CD14-positive monocyte (primary cell): ENCODE results near the gene SNX21. TPM values are rescaled to one million over a fixed set of nuclear protein-coding genes. Genes with fewer than 3 reads are reported as not detected.
A peak's percentile ranks its signal among the peaks of the same experiment; 100 is the strongest.

ENCODE experiments used
- DNase-seq, 3 donors: peaks; one replicate each; pipeline ENCODE4 v3.0.0-alpha.2; 2011 to 2022
- H2AFZ ChIP-seq: 2 replicates; pipeline ENCODE4 v1.6.0; 2012; ENCODE audit warnings: mild to moderate bottlenecking, low read depth, low read length, inconsistent platforms; ENCODE audit not compliant: insufficient read depth, poor library complexity, severe bottlenecking
- H3K27ac ChIP-seq, 2 donors: 1 replicate in 1 of 2; 2 replicates in 1 of 2; pipeline ENCODE4 v1.5.1; 2012 to 2013; ENCODE audit warnings: low read length in 2 of 2, control low read depth in 1 of 2, inconsistent platforms in 1 of 2, low read depth in 1 of 2, mild to moderate bottlenecking in 1 of 2
- H3K27me3 ChIP-seq, 2 donors: one replicate each; pipeline versions ENCODE4 v1.6.0 to v1.6.1; 2011 to 2013; ENCODE audit warnings: low read length in 2 of 2; ENCODE audit not compliant: control insufficient read depth in 2 of 2, insufficient read depth in 2 of 2
- H3K36me3 ChIP-seq, 2 donors: replicated peaks in 1 of 2; 1 replicate in 1 of 2; 2 replicates in 1 of 2; pipeline versions ENCODE4 v1.5.1 to v1.6.1; 2012 to 2013; ENCODE audit warnings: low read length in 2 of 2, control low read depth in 1 of 2, inconsistent platforms in 1 of 2, mild to moderate bottlenecking in 1 of 2; ENCODE audit not compliant: insufficient read depth in 2 of 2, control insufficient read depth in 1 of 2
- H3K4me1 ChIP-seq, 2 donors: 1 replicate in 1 of 2; 2 replicates in 1 of 2; pipeline versions ENCODE4 v1.5.1 to v1.6.1; 2012 to 2013; ENCODE audit warnings: low read length in 2 of 2, control low read depth in 1 of 2, inconsistent platforms in 1 of 2, mild to moderate bottlenecking in 1 of 2, moderate library complexity in 1 of 2; ENCODE audit not compliant: insufficient read depth in 2 of 2, control insufficient read depth in 1 of 2
- H3K4me2 ChIP-seq: replicated peaks from 2 replicates; pipeline ENCODE3; 2012; ENCODE audit warnings: low read length, moderate library complexity, mild to moderate bottlenecking; ENCODE audit not compliant: poor library complexity, severe bottlenecking; ENCODE audit errors: extremely low read depth
- H3K4me3 ChIP-seq, 3 experiments: fragments of 200-600 bp in 1 of 3; sonication (generic) in 1 of 3; replicated peaks in 1 of 3; 1 replicate in 2 of 3; 2 replicates in 1 of 3; pipeline ENCODE4 v1.5.1; 2011 to 2013; ENCODE audit warnings: low read length in 3 of 3, mild to moderate bottlenecking in 3 of 3, control low read depth in 2 of 3, low read depth in 2 of 3, inconsistent platforms in 1 of 3, moderate library complexity in 1 of 3
- H3K79me2 ChIP-seq: 2 replicates; pipeline ENCODE4 v1.6.0; 2012; ENCODE audit warnings: mild to moderate bottlenecking, control low read depth, inconsistent platforms, low read length, moderate library complexity; ENCODE audit not compliant: insufficient read depth
- H3K9ac ChIP-seq: 2 replicates; pipeline ENCODE4 v1.6.0; 2017; ENCODE audit warnings: low read length, mild to moderate bottlenecking; ENCODE audit not compliant: insufficient read depth, poor library complexity, severe bottlenecking
- H3K9me3 ChIP-seq, 2 donors: replicated peaks in 1 of 2; 1 replicate in 1 of 2; 2 replicates in 1 of 2; pipeline versions ENCODE4 v1.5.1 to v1.6.1; 2012 to 2013; ENCODE audit warnings: low read length in 2 of 2, control low read depth in 1 of 2; ENCODE audit not compliant: control insufficient read depth in 1 of 2, insufficient read depth in 1 of 2
- H4K20me1 ChIP-seq: 2 replicates; pipeline ENCODE4 v1.6.0; 2012; ENCODE audit warnings: mild to moderate bottlenecking, low read length, control low read depth, moderate library complexity; ENCODE audit not compliant: insufficient read depth
- H3K27ac Mint-ChIP-seq, 7 donors: one replicate each; pipeline ENCODE4 v1.8.0; 2020; ENCODE audit warnings: mild to moderate bottlenecking in 7 of 7, mixed read lengths in 7 of 7, moderate library complexity in 6 of 7, inconsistent platforms in 2 of 7
- H3K27me3 Mint-ChIP-seq, 3 donors: one replicate each; pipeline ENCODE4 v1.8.0; 2021 to 2022; ENCODE audit warnings: low read depth in 3 of 3, mild to moderate bottlenecking in 3 of 3, mixed read lengths in 3 of 3, moderate library complexity in 3 of 3, inconsistent platforms in 1 of 3
- H3K36me3 Mint-ChIP-seq, 2 donors: one replicate each; pipeline ENCODE4 v1.8.0; 2020; ENCODE audit warnings: mixed read lengths in 2 of 2, inconsistent platforms in 1 of 2, mild to moderate bottlenecking in 1 of 2
- H3K4me1 Mint-ChIP-seq: one replicate; pipeline ENCODE4 v1.8.0; 2020; ENCODE audit warnings: mild to moderate bottlenecking, mixed read lengths
- H3K4me3 Mint-ChIP-seq, 2 donors: one replicate each; pipeline ENCODE4 v1.8.0; 2020; ENCODE audit warnings: mild to moderate bottlenecking in 2 of 2, mixed read lengths in 2 of 2, moderate library complexity in 1 of 2
- H3K9me3 Mint-ChIP-seq, 7 donors: one replicate each; pipeline ENCODE4 v1.8.0; 2020 to 2022; ENCODE audit warnings: mixed read lengths in 7 of 7, mild to moderate bottlenecking in 6 of 7, moderate library complexity in 6 of 7, inconsistent platforms in 2 of 7
- WGBS: methylation state at CpG from one replicate; pipeline ENCODE4 v1.1.5; 2013; ENCODE audit warnings: missing lambda C conversion rate; ENCODE audit not compliant: insufficient coverage; 5-methylcytosine and 5-hydroxymethylcytosine counted together
- intact Hi-C, 2 donors: fragments of 100-400 bp; cut with micrococcal nuclease; formaldehyde crosslinking; loops; one replicate each; pipeline versions ENCODE4 v1.15.0 to v1.15.1; 2023
- polyA plus RNA-seq, 3 donors: library from polyadenylated mRNA; depleted of rRNA in 1 of 3; unstranded in 2 of 3; stranded (reverse) in 1 of 3; fragments of 300-500 nt in 2 of 3; fragments of >200 nt in 1 of 3; fragmentation: Illumina TruSeq in 2 of 3; gene quantifications; 1 replicate in 2 of 3; 2 replicates in 1 of 3; pipeline ENCODE4 v1.2.3, GENCODE V29; 2012 to 2021
- TF ChIP-seq, protein P1 (sequence below): fragments of 200-600 bp; IDR thresholded peaks from one replicate; pipeline ENCODE4 v1.8.0; 2022; ENCODE audit warnings: antibody characterized with exemption, mild to moderate bottlenecking

Gene SNX21
- polyA plus RNA-seq, 3 donors = 11.2 to 16.9 (median 12.7) TPM

DNA sequence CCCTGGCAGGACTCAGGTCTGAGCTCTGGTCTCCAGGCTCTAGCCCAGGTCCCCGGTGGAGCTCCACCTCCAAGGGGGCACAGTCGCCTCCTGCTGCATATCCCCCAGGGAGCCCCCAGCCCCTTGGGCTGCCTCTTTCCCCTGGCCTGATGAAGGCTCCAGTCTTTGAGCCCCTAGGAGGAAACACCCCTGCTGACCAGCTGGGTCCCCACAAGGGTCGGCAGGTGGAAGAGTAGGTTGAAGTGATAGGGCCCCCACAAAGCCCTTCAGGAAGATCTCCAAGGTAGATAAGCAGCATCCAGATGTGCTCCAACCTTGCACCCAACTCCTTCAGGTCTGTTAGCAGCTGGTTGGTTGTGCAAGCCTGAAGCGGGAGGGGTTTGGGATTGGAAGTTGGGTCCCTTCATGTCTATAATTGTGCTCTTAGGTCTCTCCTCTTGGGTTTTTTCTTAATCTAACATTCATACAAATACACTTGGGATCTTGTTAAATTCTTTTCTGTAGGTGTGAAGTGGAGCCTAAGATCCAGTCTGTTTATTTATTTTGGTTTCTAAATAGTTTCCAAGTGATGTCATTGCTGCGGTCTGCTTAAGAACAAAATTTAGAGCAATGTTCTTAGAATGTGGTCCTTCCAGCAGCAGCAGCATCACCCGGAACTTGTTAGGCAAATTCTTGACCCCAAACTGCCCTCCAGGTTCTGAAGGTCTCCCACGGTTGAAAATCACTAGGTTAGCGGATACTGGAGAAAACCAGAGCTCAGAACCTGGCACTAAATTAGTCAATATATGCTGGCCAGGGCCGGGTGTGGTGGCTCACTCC is 16.0 kb upstream of the SNX21 start:
- H3K4me3 Mint-ChIP-seq = no peak overlapping the region
- Histone ChIP-seq H3K4me3 (no peak overlapping the region), H4K20me1 (no peaks in the 10 kb centered on the region), H3K79me2 (peaks cover 31% of the 10 kb centered on the region), H3K9ac (no peak overlapping the region), H3K4me1 (peaks cover 17 to 31% of the 10 kb centered on the region in 2 donors), H3K27me3 (peaks cover 0 to 8% of the 10 kb centered on the region in 2 donors), H3K36me3 (peaks cover 5 to 23% of the 10 kb centered on the region in 2 donors), H2AFZ (no peak overlapping the region), H3K9me3 (no peaks in the 10 kb centered on the region), H3K4me2 (no peak overlapping the region), H3K27ac (no peak overlapping the region)
- TF ChIP-seq, protein P1, sequence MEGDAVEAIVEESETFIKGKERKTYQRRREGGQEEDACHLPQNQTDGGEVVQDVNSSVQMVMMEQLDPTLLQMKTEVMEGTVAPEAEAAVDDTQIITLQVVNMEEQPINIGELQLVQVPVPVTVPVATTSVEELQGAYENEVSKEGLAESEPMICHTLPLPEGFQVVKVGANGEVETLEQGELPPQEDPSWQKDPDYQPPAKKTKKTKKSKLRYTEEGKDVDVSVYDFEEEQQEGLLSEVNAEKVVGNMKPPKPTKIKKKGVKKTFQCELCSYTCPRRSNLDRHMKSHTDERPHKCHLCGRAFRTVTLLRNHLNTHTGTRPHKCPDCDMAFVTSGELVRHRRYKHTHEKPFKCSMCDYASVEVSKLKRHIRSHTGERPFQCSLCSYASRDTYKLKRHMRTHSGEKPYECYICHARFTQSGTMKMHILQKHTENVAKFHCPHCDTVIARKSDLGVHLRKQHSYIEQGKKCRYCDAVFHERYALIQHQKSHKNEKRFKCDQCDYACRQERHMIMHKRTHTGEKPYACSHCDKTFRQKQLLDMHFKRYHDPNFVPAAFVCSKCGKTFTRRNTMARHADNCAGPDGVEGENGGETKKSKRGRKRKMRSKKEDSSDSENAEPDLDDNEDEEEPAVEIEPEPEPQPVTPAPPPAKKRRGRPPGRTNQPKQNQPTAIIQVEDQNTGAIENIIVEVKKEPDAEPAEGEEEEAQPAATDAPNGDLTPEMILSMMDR = no peak
- H3K4me1 Mint-ChIP-seq = peaks cover 34% of the 10 kb centered on the region
- 88% methylated on average over 6 of the region's 9 CpGs for WGBS
- DNase-seq = no peak
- peaks cover 0 to 2% (median 0%) of the 10 kb centered on the region in 7 donors for H3K9me3 Mint-ChIP-seq
- intact Hi-C loops = loop anchor here in 1 of 2 donors (10.0 kb wide), 1 partner anchor 117 kb away; the partner anchor contains the start of gene PCIF1
- H3K27ac Mint-ChIP-seq = peak overlapping the region in 2 of 7 donors; percentile 11 to 19
- H3K27me3 Mint-ChIP-seq = peaks cover 8 to 14% (median 12%) of the 10 kb centered on the region in 3 donors
- H3K36me3 Mint-ChIP-seq = peaks cover 12 to 15% of the 10 kb centered on the region in 2 donors

DNA sequence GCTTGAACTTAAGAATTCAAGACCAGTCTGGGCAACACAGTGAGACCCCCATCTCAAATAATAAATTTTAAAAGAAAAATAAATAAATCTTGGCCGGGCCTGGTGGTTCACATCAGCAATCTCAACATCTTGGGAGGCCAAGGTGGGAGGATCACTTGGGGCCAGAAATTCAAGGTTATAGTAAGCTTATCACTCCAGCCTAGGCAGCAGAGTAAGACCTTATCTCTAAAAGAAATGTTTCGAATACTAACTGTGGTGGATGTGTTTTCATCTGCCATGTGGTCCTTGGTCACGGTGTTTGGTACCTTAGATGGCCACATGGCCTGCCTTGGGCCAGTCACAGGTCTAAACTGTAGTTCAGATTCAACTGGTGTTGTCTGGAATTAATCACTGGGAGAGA is 15.4 kb upstream of the SNX21 start:
- peaks cover 25% of the 10 kb centered on the region for H3K79me2 ChIP-seq
- TF ChIP-seq, protein P1 = no peak
- no peaks in the 10 kb centered on the region for H3K9me3 ChIP-seq
- H3K27me3 ChIP-seq = peaks cover 6 to 14% of the 10 kb centered on the region in 2 donors
- peaks cover 14 to 21% (median 18%) of the 10 kb centered on the region in 3 donors for H3K27me3 Mint-ChIP-seq
- 79% methylated on average over 2 of the region's 3 CpGs for WGBS
- H4K20me1 ChIP-seq = no peaks in the 10 kb centered on the region
- no peak overlapping the region for H3K27ac ChIP-seq
- peaks cover 16 to 31% of the 10 kb centered on the region in 2 donors for H3K4me1 ChIP-seq
- no peak overlapping the region for H3K4me3 ChIP-seq
- peaks cover 0 to 3% (median 0%) of the 10 kb centered on the region in 7 donors for H3K9me3 Mint-ChIP-seq
- peaks cover 35% of the 10 kb centered on the region for H3K4me1 Mint-ChIP-seq
- H3K4me3 Mint-ChIP-seq = no peak overlapping the region
- intact Hi-C loops = loop anchor here in 1 of 2 donors (10.0 kb wide), 1 partner anchor 117 kb away; the partner anchor contains the start of gene PCIF1
- no peak overlapping the region for H2AFZ ChIP-seq
- H3K36me3 ChIP-seq = peaks cover 5 to 23% of the 10 kb centered on the region in 2 donors
- peaks cover 12 to 15% of the 10 kb centered on the region in 2 donors for H3K36me3 Mint-ChIP-seq
- no peak overlapping the region for H3K4me2 ChIP-seq
- H3K9ac ChIP-seq = no peak overlapping the region
- H3K27ac Mint-ChIP-seq = peak overlapping the region in 2 of 7 donors; percentile 11 to 12
- no peak for DNase-seq
